ENCODE results near the gene HS1BP3.

Gene HS1BP3

DNA sequence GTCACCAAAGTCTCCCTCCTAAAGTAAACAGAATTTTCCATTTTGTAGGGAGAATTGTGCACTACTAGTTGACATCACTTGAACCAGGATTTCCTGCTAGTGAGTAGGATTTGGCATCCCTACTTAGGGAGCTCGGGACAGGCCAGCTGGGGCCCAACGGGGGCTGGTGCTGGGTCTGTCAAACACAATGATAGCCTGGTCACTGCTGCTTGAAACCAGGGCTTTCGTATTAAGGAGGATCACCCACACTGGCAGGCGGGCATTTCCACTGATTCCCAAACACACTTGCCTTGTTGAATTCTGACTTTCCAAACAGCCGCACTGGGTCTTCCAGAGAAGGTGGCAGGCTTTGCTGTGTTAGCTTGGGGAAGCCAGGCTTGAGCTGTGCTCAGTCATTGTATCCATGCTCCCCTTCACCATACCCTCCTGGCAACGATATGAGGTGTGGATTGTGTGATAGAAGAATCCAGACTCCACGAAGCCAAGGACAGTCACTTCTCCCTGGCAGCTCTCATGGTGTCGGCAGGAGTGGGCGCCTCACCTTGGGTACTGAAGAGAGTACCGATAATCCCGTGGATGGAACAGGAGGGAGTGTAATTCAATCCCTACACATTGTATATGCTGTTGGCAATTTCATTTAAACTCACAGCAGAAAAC lies 23.5 kb upstream of the HS1BP3 start:
- TF ChIP-seq, protein P1, sequence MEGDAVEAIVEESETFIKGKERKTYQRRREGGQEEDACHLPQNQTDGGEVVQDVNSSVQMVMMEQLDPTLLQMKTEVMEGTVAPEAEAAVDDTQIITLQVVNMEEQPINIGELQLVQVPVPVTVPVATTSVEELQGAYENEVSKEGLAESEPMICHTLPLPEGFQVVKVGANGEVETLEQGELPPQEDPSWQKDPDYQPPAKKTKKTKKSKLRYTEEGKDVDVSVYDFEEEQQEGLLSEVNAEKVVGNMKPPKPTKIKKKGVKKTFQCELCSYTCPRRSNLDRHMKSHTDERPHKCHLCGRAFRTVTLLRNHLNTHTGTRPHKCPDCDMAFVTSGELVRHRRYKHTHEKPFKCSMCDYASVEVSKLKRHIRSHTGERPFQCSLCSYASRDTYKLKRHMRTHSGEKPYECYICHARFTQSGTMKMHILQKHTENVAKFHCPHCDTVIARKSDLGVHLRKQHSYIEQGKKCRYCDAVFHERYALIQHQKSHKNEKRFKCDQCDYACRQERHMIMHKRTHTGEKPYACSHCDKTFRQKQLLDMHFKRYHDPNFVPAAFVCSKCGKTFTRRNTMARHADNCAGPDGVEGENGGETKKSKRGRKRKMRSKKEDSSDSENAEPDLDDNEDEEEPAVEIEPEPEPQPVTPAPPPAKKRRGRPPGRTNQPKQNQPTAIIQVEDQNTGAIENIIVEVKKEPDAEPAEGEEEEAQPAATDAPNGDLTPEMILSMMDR (IDR thresholded peaks at IDR 0.05; ENCODE audit: borderline replicate concordance, insufficient read depth, low read depth, low read length): no peak
- H3K4me3 ChIP-seq (ENCODE audit: low read depth, low read length): no peak overlapping the region

DNA sequence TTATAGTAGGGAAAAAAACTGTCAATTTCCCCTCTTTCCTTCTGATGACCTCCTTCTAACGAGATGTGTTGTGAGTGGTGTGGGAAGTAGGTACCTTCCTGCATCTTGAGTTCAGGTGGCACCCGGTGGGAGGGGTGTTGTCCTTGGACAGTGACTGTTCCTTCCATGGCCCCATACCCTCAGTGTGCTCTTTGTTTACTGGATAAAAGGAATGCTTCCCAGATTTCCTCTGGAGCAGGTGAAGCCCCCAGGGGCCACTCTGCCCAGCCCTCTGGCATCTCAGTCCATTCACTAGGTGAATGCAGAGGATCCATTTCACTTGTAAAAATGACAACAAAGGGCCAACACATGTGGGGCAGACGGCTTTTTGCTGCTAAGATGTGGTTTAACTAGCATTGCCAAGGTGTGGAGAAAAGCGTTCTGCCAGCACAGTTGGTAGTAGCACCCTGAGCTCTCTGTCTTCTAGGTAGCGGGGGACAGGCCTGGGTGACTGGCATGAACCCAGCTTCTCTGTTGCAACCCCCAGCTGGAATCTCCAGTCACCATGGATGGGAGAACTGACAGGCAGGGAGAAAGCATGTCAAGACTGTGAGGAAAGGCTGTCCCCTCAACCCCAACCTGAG lies 22.9 kb upstream of the HS1BP3 start:
- H3K4me3 ChIP-seq (ENCODE audit: low read depth, low read length): no peak overlapping the region
- TF ChIP-seq, protein P1 (IDR thresholded peaks at IDR 0.05; ENCODE audit: borderline replicate concordance, insufficient read depth, low read depth, low read length): no peak

DNA sequence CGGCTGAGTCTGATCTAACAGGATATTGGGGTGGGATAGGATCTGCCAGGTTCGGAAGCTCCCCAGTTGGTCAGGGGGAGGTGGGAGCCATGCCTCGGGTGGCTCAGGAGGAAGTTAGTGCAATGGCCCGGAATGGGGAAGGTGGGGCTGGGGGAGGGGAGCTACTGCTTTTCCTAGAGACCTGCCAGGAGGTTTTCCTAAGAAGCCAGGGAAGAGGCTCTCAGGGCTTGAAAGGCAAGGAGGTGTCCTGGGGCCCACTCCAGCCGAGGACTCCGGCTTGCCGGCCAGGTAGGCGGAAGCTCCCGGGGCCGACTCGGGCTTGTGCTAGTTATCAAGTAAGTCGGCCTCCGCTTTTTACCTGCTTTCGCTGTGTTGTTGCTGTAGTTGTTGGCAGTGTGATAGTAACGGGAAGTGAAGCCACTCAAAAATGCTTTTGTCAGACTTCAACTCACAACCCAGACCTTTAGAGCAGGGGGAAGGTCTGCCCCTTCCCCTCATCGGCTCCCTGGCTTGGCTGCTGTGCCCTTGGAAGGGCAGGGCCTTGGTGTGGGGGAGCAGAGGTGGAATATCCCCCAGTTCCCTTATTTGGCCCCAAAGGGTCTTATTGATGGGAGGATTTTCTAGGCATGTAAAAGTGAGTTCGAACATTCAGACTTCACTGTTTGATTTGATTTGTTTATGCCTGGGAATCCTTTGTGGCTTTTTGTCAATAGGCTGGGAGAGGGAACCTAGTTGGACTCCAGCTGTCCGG lies 21.5 kb upstream of the HS1BP3 start:
- TF ChIP-seq, protein P1 (IDR thresholded peaks at IDR 0.05; ENCODE audit: borderline replicate concordance, insufficient read depth, low read depth, low read length): no peak

DNA sequence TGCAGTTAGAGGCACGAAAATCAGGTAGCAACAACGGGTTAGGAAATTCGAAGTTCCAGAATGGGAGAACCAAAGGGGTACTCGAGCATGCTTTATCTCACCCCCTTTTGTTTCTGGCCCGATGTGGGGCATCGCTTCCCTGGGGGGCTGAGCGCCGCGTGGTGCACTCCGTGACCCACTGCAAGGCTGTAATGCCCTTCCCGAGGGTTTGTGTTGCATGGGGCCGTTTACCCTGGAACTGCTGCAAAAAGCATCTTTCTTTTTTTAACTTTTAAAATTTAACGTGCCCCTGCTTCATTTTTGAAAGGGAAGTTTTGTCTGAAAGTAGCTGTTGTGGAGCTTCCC lies 20.8 kb upstream of the HS1BP3 start:
- H3K4me3 ChIP-seq (ENCODE audit: low read depth, low read length): no peak overlapping the region
- TF ChIP-seq, protein P1 (IDR thresholded peaks at IDR 0.05; ENCODE audit: borderline replicate concordance, insufficient read depth, low read depth, low read length): no peak

More for the DNA sequence above, 21.5 kb upstream of the HS1BP3 start:
- no peak overlapping the region for H3K4me3 ChIP-seq (ENCODE audit: low read depth, low read length)

DNA sequence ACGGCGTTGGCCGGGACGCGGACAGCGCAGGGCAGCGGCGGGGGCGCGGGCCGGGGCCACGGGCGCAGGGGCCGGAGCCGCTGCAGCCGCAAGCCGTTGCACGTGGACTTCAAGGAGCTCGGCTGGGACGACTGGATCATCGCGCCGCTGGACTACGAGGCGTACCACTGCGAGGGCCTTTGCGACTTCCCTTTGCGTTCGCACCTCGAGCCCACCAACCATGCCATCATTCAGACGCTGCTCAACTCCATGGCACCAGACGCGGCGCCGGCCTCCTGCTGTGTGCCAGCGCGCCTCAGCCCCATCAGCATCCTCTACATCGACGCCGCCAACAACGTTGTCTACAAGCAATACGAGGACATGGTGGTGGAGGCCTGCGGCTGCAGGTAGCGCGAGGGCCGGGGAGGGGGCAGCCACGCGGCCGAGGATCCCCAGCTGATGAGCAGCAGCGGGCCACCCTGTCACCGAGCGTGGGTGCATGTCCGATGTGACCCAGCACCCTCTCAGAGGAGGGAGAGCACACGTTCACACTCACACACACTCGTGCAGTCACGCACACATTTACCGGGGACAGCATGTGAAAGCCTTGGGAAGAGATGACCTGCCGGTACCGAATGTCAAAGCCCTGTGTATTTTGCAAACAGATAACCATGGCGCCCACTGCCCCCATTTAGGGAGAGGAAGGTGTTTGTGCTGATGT lies 20.3 kb upstream of the HS1BP3 start:
- no peak overlapping the region for H3K4me3 ChIP-seq (ENCODE audit: low read depth, low read length)
- TF ChIP-seq, protein P1 (IDR thresholded peaks at IDR 0.05; ENCODE audit: borderline replicate concordance, insufficient read depth, low read depth, low read length): no peak

DNA sequence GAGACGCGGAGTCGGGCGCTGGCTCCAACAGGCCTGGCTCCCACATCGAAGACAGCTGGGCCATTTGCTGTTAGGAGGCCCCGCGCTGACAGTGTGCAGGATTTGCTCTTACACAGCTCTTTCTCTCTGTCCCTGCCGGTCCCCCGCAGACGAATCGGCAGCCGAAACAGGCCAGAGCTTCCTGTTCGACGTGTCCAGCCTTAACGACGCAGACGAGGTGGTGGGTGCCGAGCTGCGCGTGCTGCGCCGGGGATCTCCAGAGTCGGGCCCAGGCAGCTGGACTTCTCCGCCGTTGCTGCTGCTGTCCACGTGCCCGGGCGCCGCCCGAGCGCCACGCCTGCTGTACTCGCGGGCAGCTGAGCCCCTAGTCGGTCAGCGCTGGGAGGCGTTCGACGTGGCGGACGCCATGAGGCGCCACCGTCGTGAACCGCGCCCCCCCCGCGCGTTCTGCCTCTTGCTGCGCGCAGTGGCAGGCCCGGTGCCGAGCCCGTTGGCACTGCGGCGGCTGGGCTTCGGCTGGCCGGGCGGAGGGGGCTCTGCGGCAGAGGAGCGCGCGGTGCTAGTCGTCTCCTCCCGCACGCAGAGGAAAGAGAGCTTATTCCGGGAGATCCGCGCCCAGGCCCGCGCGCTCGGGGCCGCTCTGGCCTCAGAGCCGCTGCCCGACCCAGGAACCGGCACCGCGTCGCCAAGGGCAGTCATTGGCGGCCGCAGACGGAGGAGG lies 19.6 kb upstream of the HS1BP3 start:
- H3K4me3 ChIP-seq (ENCODE audit: low read depth, low read length): no peak overlapping the region
- TF ChIP-seq, protein P1 (IDR thresholded peaks at IDR 0.05; ENCODE audit: borderline replicate concordance, insufficient read depth, low read depth, low read length): no peak
